H9 (cell line): ENCODE measurements around the gene ATP13A3. TPM values are rescaled to one million over a fixed set of nuclear protein-coding genes. Genes with fewer than 3 reads are reported as not detected.

Experiments used
- DNase-seq: peaks from one replicate; pipeline ENCODE4 v3.0.0-alpha.2; 2017
- H2AFZ ChIP-seq: one replicate; pipeline ENCODE4 v1.6.1; 2013; ENCODE audit warnings: mild to moderate bottlenecking, low read length, control low read depth, moderate library complexity
- H2AK5ac ChIP-seq: 2 replicates; pipeline ENCODE4 v1.6.1; 2013; ENCODE audit warnings: low read length, control low read depth, mixed read lengths; ENCODE audit not compliant: insufficient read length
- H2BK120ac ChIP-seq: one replicate; pipeline ENCODE4 v1.6.1; 2013; ENCODE audit warnings: low read depth, mild to moderate bottlenecking, low read length, control low read depth, inconsistent platforms; ENCODE audit not compliant: poor library complexity, severe bottlenecking
- H2BK12ac ChIP-seq: 2 replicates; pipeline ENCODE4 v1.6.1; 2013; ENCODE audit warnings: low read length, control low read depth, mixed read lengths, low read depth; ENCODE audit not compliant: insufficient read length
- H2BK15ac ChIP-seq: 2 replicates; pipeline ENCODE4 v1.6.1; 2013; ENCODE audit warnings: low read depth, low read length, control low read depth
- H2BK20ac ChIP-seq: one replicate; pipeline ENCODE4 v1.6.1; 2013; ENCODE audit warnings: low read depth, mild to moderate bottlenecking, low read length, control low read depth, inconsistent platforms; ENCODE audit not compliant: poor library complexity, severe bottlenecking
- H2BK5ac ChIP-seq: 2 replicates; pipeline ENCODE4 v1.6.1; 2013; ENCODE audit warnings: low read length, control low read depth, mixed read lengths; ENCODE audit not compliant: insufficient read length
- H3K14ac ChIP-seq: 2 replicates; pipeline ENCODE4 v1.6.1; 2013; ENCODE audit warnings: low read length, control low read depth; ENCODE audit not compliant: insufficient read depth
- H3K18ac ChIP-seq: 2 replicates; pipeline ENCODE4 v1.6.1; 2013; ENCODE audit warnings: low read depth, mild to moderate bottlenecking, mixed read lengths, low read length, control low read depth; ENCODE audit not compliant: insufficient read length
- H3K23ac ChIP-seq: 2 replicates; pipeline ENCODE4 v1.6.1; 2013; ENCODE audit warnings: low read length, control low read depth, mixed read lengths, low read depth; ENCODE audit not compliant: insufficient read length
- H3K23me2 ChIP-seq: 2 replicates; pipeline ENCODE4 v1.6.1; 2013; ENCODE audit warnings: low read depth, mild to moderate bottlenecking, mixed read lengths, low read length, control low read depth; ENCODE audit not compliant: insufficient read length, poor library complexity, severe bottlenecking
- H3K27ac ChIP-seq: 2 replicates; pipeline ENCODE4 v1.5.1; 2013; ENCODE audit warnings: low read length, control low read depth, mixed read lengths, low read depth; ENCODE audit not compliant: insufficient read length
- H3K27me3 ChIP-seq: 2 replicates; pipeline ENCODE4 v1.6.1; 2013; ENCODE audit warnings: low read length, control low read depth, inconsistent platforms; ENCODE audit not compliant: insufficient read depth
- H3K4ac ChIP-seq: 2 replicates; pipeline ENCODE4 v1.6.1; 2013; ENCODE audit warnings: low read depth, mild to moderate bottlenecking, control low read depth, inconsistent platforms, low read length, moderate library complexity
- H3K4me1 ChIP-seq: 2 replicates; pipeline ENCODE4 v1.6.1; 2013; ENCODE audit warnings: low read length, control low read depth, inconsistent platforms; ENCODE audit not compliant: insufficient read depth
- H3K4me2 ChIP-seq: 2 replicates; pipeline ENCODE4 v1.6.1; 2013; ENCODE audit warnings: low read length, control low read depth, mixed read lengths; ENCODE audit not compliant: insufficient read length, insufficient read depth
- H3K56ac ChIP-seq: 2 replicates; pipeline ENCODE4 v1.6.1; 2013; ENCODE audit warnings: low read depth, mild to moderate bottlenecking, mixed read lengths, low read length, control low read depth; ENCODE audit not compliant: insufficient read length
- H3K79me1 ChIP-seq: 2 replicates; pipeline ENCODE4 v1.6.1; 2013; ENCODE audit warnings: low read depth, mild to moderate bottlenecking, moderate library complexity, low read length, control low read depth, inconsistent platforms; ENCODE audit not compliant: insufficient read depth, poor library complexity, severe bottlenecking
- H3K79me2 ChIP-seq: 2 replicates; pipeline ENCODE4 v1.6.1; 2013; ENCODE audit warnings: low read length, control low read depth, inconsistent platforms; ENCODE audit not compliant: insufficient read depth
- H3K9ac ChIP-seq: 2 replicates; pipeline ENCODE4 v1.6.1; 2013; ENCODE audit warnings: low read length, control low read depth, mixed read lengths; ENCODE audit not compliant: insufficient read length; ENCODE audit errors: extremely low read depth
- H3K9me3 ChIP-seq: one replicate; pipeline ENCODE4 v1.6.1; 2013; ENCODE audit warnings: low read depth, low read length, inconsistent platforms; ENCODE audit not compliant: control insufficient read depth
- H3T11ph ChIP-seq: one replicate; pipeline ENCODE4 v1.6.1; 2013; ENCODE audit warnings: mild to moderate bottlenecking, low read length, control low read depth, inconsistent platforms
- H4K20me1 ChIP-seq: one replicate; pipeline ENCODE4 v1.6.1; 2013; ENCODE audit not compliant: control insufficient read depth, insufficient read length, insufficient read depth
- H4K5ac ChIP-seq: 2 replicates; pipeline ENCODE4 v1.6.1; 2013; ENCODE audit warnings: low read depth, mild to moderate bottlenecking, mixed read lengths, low read length, control low read depth; ENCODE audit not compliant: insufficient read length
- H4K8ac ChIP-seq: replicated peaks from 2 replicates; pipeline ENCODE4 v1.6.1; 2013; ENCODE audit warnings: low read length, control low read depth, mixed read lengths, low read depth; ENCODE audit not compliant: insufficient read length
- H4K91ac ChIP-seq: 2 replicates; pipeline ENCODE4 v1.6.1; 2013; ENCODE audit warnings: low read depth, mild to moderate bottlenecking, moderate library complexity, mixed read lengths, low read length, control low read depth; ENCODE audit not compliant: insufficient read length
- H3K27ac Mint-ChIP-seq, 3 experiments: 2 replicates in 2 of 3; 3 replicates in 1 of 3; pipeline ENCODE4 v1.8.0; 2020 to 2021; ENCODE audit warnings: mixed read lengths in 3 of 3, mild to moderate bottlenecking in 1 of 3, moderate library complexity in 1 of 3
- H3K27me3 Mint-ChIP-seq: 2 replicates; pipeline ENCODE4 v1.8.0; 2021; ENCODE audit warnings: low read depth, mild to moderate bottlenecking, moderate library complexity, mixed read lengths
- H3K36me3 Mint-ChIP-seq, 3 experiments: 2 replicates in 2 of 3; 3 replicates in 1 of 3; pipeline ENCODE4 v1.8.0; 2020 to 2021; ENCODE audit warnings: low read depth in 3 of 3, mixed read lengths in 3 of 3; ENCODE audit not compliant: insufficient read depth in 1 of 3
- H3K4me1 Mint-ChIP-seq, 2 experiments: 2 replicates each; pipeline ENCODE4 v1.8.0; 2020; ENCODE audit warnings: mixed read lengths in 2 of 2
- H3K4me3 Mint-ChIP-seq, 2 experiments: 2 replicates in 1 of 2; 3 replicates in 1 of 2; pipeline ENCODE4 v1.8.0; 2020 to 2021; ENCODE audit warnings: mild to moderate bottlenecking in 2 of 2, mixed read lengths in 2 of 2, moderate library complexity in 1 of 2
- H3K9me3 Mint-ChIP-seq, 2 experiments: 2 replicates in 1 of 2; 3 replicates in 1 of 2; pipeline ENCODE4 v1.8.0; 2020; ENCODE audit warnings: mild to moderate bottlenecking in 2 of 2, mixed read lengths in 2 of 2, moderate library complexity in 1 of 2
- CTCF ChIP-seq: fragments of 200-600 bp; sonication (generic); conservative IDR thresholded peaks from 3 replicates; pipeline ENCODE4 v1.8.0; 2021; ENCODE audit warnings: antibody characterized with exemption, mild to moderate bottlenecking
- WGBS: extraction: QIAGEN DNeasy Blood & Tissue Kit; methylation state at CpG from one replicate; pipeline ENCODE4 v1.1.7; 2013; ENCODE audit warnings: missing lambda C conversion rate, low lambda C conversion rate, mixed read lengths; ENCODE audit not compliant: insufficient read length; ENCODE audit errors: extremely low coverage; 5-methylcytosine and 5-hydroxymethylcytosine counted together
- total RNA-seq: library from RNA; stranded (reverse); gene quantifications from 2 replicates; pipeline ENCODE4 v1.2.1, GENCODE V29; 2021

The ATP13A3 gene
- total RNA-seq, 1 experiment from 2014 or later = 78.5 TPM

GRCh38 chr3:194517333-194517732, 30.5 kb upstream of the ATP13A3 start:
- no peaks in the 10 kb centered on the region for H3K79me1 ChIP-seq
- no peaks in the 10 kb centered on the region for H3K9me3 Mint-ChIP-seq
- no peak overlapping the region for H3K14ac ChIP-seq
- H3K9ac ChIP-seq = no peak overlapping the region
- H2BK5ac ChIP-seq = no peak overlapping the region
- no peak overlapping the region for H2BK15ac ChIP-seq
- H3K18ac ChIP-seq = no peak overlapping the region
- no peak overlapping the region for H4K5ac ChIP-seq
- peaks cover 28 to 29% of the 10 kb centered on the region in 2 experiments for H3K4me1 Mint-ChIP-seq
- H3K4me3 Mint-ChIP-seq = no peak overlapping the region
- H4K20me1 ChIP-seq = no peaks in the 10 kb centered on the region
- no peak overlapping the region for H3K27ac ChIP-seq
- H4K91ac ChIP-seq = no peak overlapping the region
- no peaks in the 10 kb centered on the region for H3K23me2 ChIP-seq
- H2AK5ac ChIP-seq = no peak overlapping the region
- H3K4ac ChIP-seq = no peak overlapping the region
- H3K27ac Mint-ChIP-seq = no peak overlapping the region; a peak in 1 of 7 replicates
- H4K8ac ChIP-seq = no peak overlapping the region
- H3K23ac ChIP-seq = no peak overlapping the region
- H3K56ac ChIP-seq = no peak overlapping the region
- H3K79me2 ChIP-seq = no peaks in the 10 kb centered on the region
- no peak for TF ChIP-seq CTCF
- no peak overlapping the region for H2BK20ac ChIP-seq
- no peaks in the 10 kb centered on the region for H3K27me3 Mint-ChIP-seq
- H3K27me3 ChIP-seq = no peaks in the 10 kb centered on the region
- no peak overlapping the region for H2AFZ ChIP-seq
- no CpG with 5 or more reads among the region's 6 CpGs for WGBS
- H2BK120ac ChIP-seq = no peak overlapping the region
- no peak overlapping the region for H2BK12ac ChIP-seq
- no peak for DNase-seq
- H3K36me3 Mint-ChIP-seq = no peaks in the 10 kb centered on the region
- H3K4me2 ChIP-seq = no peak overlapping the region
- no peaks in the 10 kb centered on the region for H3K9me3 ChIP-seq
- H3K4me1 ChIP-seq = no peaks in the 10 kb centered on the region; the same call in 1 of the 2 replicates
- H3T11ph ChIP-seq = no peak overlapping the region
